ENCODE data around the gene TMEM204.

DNA sequence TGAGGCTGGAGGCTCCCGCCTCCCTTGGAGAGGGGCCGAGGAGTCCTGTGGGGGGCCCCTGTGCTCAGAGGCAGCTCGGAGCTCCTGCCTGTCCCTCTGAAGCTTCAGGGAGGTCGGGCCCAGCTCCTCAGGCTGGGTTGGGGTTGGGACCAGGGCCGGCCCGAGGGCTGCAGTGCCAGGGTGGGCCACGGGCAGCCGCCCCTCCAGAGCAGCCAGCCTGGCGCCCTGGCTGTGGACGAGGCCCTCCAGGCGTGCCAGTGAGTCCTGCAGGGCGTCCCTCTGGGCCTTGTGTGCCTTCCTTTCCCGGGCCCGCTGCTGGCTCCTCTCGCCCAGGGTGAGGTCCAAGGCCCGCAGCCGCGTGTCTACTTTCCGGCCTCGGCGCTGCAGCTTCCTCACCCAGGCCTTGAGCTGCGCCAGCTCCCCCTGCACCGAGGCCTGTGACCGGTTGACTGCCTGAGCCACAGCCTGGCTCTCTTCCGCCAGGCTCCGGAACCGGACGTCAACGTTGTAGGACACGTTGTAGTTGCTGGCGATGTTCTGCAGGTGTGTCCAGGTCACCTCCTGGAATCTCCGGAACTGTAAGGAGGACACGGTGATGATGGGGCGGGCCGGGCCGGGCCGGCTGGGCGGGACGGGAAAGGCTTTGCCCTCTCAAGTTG is 45.9 kb upstream of the TMEM204 start:
- TF ChIP-seq CTCF (IDR thresholded peaks at IDR 0.05) (no peak), ZFX (IDR thresholded peaks at IDR 0.05; ENCODE audit: borderline replicate concordance) (no peak)

All from 22Rv1 (cell line).